Sigmoid colon (tissue), 7 donors: ENCODE measurements around the gene KNG1. TPM values are rescaled to one million over a fixed set of nuclear protein-coding genes. Genes with fewer than 3 reads are reported as not detected.

Experiments
- DNase-seq: peaks from one replicate; pipeline ENCODE4 v3.0.0-alpha.2; 2019
- H3K27ac ChIP-seq, 4 donors: fragments of 200-600 bp; sonication (generic); one replicate each; pipeline ENCODE4 v1.5.1; 2016 to 2019; ENCODE audit warnings: mild to moderate bottlenecking in 1 of 4
- H3K27me3 ChIP-seq, 3 donors: fragments of 200-600 bp; sonication (generic); one replicate each; pipeline ENCODE4 v1.5.1; 2019; ENCODE audit warnings: mild to moderate bottlenecking in 1 of 3
- H3K36me3 ChIP-seq, 4 donors: fragments of 200-600 bp; sonication (generic); one replicate each; pipeline ENCODE4 v1.5.1; 2016 to 2019
- H3K4me1 ChIP-seq, 4 donors: fragments of 200-600 bp; sonication (generic); one replicate each; pipeline ENCODE4 v1.5.1; 2017 to 2019
- H3K4me3 ChIP-seq, 4 donors: fragments of 200-600 bp; sonication (generic); one replicate each; pipeline ENCODE4 v1.5.1; 2017 to 2019; ENCODE audit warnings: mild to moderate bottlenecking in 2 of 4, moderate library complexity in 1 of 4
- H3K9me3 ChIP-seq, 4 donors: fragments of 200-600 bp in 3 of 4; sonication (generic) in 3 of 4; one replicate each; pipeline versions ENCODE4 v1.5.1 to v1.6.1; 2013 to 2019
- EP300 ChIP-seq, 4 donors: sonication (generic); formaldehyde crosslinking; IDR thresholded peaks; one replicate each; pipeline ENCODE4 v1.6.1; 2017; ENCODE audit warnings: antibody characterized with exemption in 4 of 4
- POLR2A ChIP-seq, 2 donors: fragments of 450-650 bp; IDR thresholded peaks; one replicate each; pipeline ENCODE4 v1.6.1; 2016; ENCODE audit warnings: antibody characterized with exemption in 2 of 2, mild to moderate bottlenecking in 2 of 2, moderate library complexity in 2 of 2
- POLR2AphosphoS5 ChIP-seq, 4 donors: sonication (generic); formaldehyde crosslinking; IDR thresholded peaks; one replicate each; pipeline ENCODE4 v1.6.1; 2017; ENCODE audit warnings: antibody characterized with exemption in 4 of 4
- WGBS, 2 donors: extraction: QIAGEN DNeasy Blood & Tissue Kit; methylation state at CpG; one replicate each; pipeline ENCODE4 v1.1.7; 2013; 5-methylcytosine and 5-hydroxymethylcytosine counted together
- intact Hi-C: fragments of 100-400 bp; cut with DNase I; formaldehyde crosslinking; loops from one replicate; pipeline ENCODE4 v1.15.1; 2023
- polyA plus RNA-seq, 3 donors: library from polyadenylated mRNA; stranded (reverse); fragments of 200-250 nt; gene quantifications; one replicate each; pipeline ENCODE4 v1.2.3, GENCODE V29; 2013
- total RNA-seq, 4 donors: library from RNA; depleted of rRNA; stranded (reverse); fragments of >200 nt; gene quantifications; one replicate each; pipeline ENCODE4 v1.1.0, GENCODE V29; 2016
- TF ChIP-seq, protein P1 (sequence below), 4 experiments: fragments of 450-650 bp in 3 of 4; fragments of 200-600 bp in 1 of 4; IDR thresholded peaks; one replicate each; pipeline ENCODE4 v1.5.1; 2016 to 2019; ENCODE audit warnings: antibody characterized with exemption in 4 of 4, mild to moderate bottlenecking in 3 of 4, moderate library complexity in 2 of 4
- donor health status: healthy with polysubstance abuse.
- donor health status: Bipolar disorder and iron deficiency.
- donor health status: healthy.

KNG1 gene
- total RNA-seq (not detected), polyA plus RNA-seq (1 to 10 TPM in 1 of 3 donors, under 1 TPM in 1, not detected in 1; 0.35 to 1.2 TPM)

- no peak for DNase-seq
- 27 to 62% methylated on average over 3 of the region's 3 CpGs for WGBS, 2 donors
Observed at GRCh38 chr3:186717039-186717457, at the start of gene KNG1. KNG1 (plus strand) TSS chr3:186717359; CDS start chr3:186717543, 184 bp downstream.

DNA sequence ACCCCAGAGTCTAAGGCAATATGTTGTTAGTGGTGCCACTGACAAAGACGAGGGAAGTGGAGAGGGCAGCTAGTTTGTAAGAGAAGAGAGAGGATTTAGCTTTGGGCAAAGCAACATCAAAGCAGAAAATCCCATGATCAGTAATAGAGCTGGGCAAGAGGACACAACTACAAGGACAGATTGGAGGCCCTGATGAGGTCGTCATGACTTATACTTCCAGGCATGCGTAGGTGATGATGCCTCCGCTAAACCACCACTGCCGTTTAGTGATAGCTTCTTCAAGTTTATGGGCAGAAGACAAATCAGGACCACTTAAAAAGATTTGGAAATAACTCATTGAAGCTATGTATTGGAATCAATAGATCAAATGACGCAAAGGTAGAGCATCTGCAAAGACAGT is 48.7 kb upstream of the KNG1 start:
- no peaks in the 10 kb centered on the region for H3K4me1 ChIP-seq

More at GRCh38 chr3:186717039-186717457, at the start of gene KNG1:
- no peak within 1 kb of the TSS for H3K27ac ChIP-seq
- H3K4me3 ChIP-seq: no peak within 1 kb of the TSS
- H3K27me3 ChIP-seq: no peaks in the 10 kb centered on the region
- no peaks in the 10 kb centered on the region for H3K9me3 ChIP-seq
- H3K4me1 ChIP-seq: no peaks in the 10 kb centered on the region
- intact Hi-C loops: no loop called here
- H3K36me3 ChIP-seq: no peaks in the 10 kb centered on the region
- TF ChIP-seq EP300 (IDR thresholded peaks at IDR 0.05) (no peak), POLR2A (IDR thresholded peaks at IDR 0.05) (no peak), POLR2AphosphoS5 (IDR thresholded peaks at IDR 0.05) (no peak)
- TF ChIP-seq, protein P1, sequence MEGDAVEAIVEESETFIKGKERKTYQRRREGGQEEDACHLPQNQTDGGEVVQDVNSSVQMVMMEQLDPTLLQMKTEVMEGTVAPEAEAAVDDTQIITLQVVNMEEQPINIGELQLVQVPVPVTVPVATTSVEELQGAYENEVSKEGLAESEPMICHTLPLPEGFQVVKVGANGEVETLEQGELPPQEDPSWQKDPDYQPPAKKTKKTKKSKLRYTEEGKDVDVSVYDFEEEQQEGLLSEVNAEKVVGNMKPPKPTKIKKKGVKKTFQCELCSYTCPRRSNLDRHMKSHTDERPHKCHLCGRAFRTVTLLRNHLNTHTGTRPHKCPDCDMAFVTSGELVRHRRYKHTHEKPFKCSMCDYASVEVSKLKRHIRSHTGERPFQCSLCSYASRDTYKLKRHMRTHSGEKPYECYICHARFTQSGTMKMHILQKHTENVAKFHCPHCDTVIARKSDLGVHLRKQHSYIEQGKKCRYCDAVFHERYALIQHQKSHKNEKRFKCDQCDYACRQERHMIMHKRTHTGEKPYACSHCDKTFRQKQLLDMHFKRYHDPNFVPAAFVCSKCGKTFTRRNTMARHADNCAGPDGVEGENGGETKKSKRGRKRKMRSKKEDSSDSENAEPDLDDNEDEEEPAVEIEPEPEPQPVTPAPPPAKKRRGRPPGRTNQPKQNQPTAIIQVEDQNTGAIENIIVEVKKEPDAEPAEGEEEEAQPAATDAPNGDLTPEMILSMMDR (IDR thresholded peaks at IDR 0.05): no peak

GRCh38 chr3:186669378-186670084 is 47.6 kb upstream of the KNG1 start:
- no peak for TF ChIP-seq EP300 (IDR thresholded peaks at IDR 0.05)
- TF ChIP-seq POLR2AphosphoS5 (IDR thresholded peaks at IDR 0.05): no peak
- no peak for TF ChIP-seq POLR2A (IDR thresholded peaks at IDR 0.05)
- WGBS, 2 donors: 89 to 90% methylated on average over 2 of the region's 2 CpGs
- intact Hi-C loops: no loop called here
- Histone ChIP-seq H3K9me3 (no peaks in the 10 kb centered on the region), H3K4me3 (no peak overlapping the region), H3K36me3 (no peaks in the 10 kb centered on the region), H3K27me3 (peaks cover 0 to 8% (median 0%) of the 10 kb centered on the region in 3 donors), H3K4me1 (no peaks in the 10 kb centered on the region), H3K27ac (no peak overlapping the region)
- DNase-seq: no peak

More for the DNA sequence above, 48.7 kb upstream of the KNG1 start:
- DNase-seq: no peak
- H3K27me3 ChIP-seq: peaks cover 0 to 12% (median 0%) of the 10 kb centered on the region in 3 donors
- no peak overlapping the region for H3K27ac ChIP-seq
- no peak overlapping the region for H3K4me3 ChIP-seq
- WGBS, 2 donors: 76 to 79% methylated on average over 6 of the region's 6 CpGs
- H3K9me3 ChIP-seq: no peaks in the 10 kb centered on the region
- no peaks in the 10 kb centered on the region for H3K36me3 ChIP-seq
- intact Hi-C loops: no loop called here
- no peak for TF ChIP-seq EP300 (IDR thresholded peaks at IDR 0.05)
- no peak for TF ChIP-seq POLR2AphosphoS5 (IDR thresholded peaks at IDR 0.05)
- TF ChIP-seq, protein P1 (IDR thresholded peaks at IDR 0.05): no peak
- no peak for TF ChIP-seq POLR2A (IDR thresholded peaks at IDR 0.05)

GRCh38 chr3:186670155-186670554 is 47.0 kb upstream of the KNG1 start:
- no peak overlapping the region for H3K27ac ChIP-seq
- H3K36me3 ChIP-seq: no peaks in the 10 kb centered on the region
- no peak overlapping the region for H3K4me3 ChIP-seq
- H3K9me3 ChIP-seq: no peaks in the 10 kb centered on the region
- intact Hi-C loops: no loop called here
- TF ChIP-seq POLR2AphosphoS5 (IDR thresholded peaks at IDR 0.05): no peak
- TF ChIP-seq, protein P1 (IDR thresholded peaks at IDR 0.05): no peak
- no peaks in the 10 kb centered on the region for H3K4me1 ChIP-seq
- no peak for DNase-seq
- peaks cover 0 to 3% (median 0%) of the 10 kb centered on the region in 3 donors for H3K27me3 ChIP-seq

DNA sequence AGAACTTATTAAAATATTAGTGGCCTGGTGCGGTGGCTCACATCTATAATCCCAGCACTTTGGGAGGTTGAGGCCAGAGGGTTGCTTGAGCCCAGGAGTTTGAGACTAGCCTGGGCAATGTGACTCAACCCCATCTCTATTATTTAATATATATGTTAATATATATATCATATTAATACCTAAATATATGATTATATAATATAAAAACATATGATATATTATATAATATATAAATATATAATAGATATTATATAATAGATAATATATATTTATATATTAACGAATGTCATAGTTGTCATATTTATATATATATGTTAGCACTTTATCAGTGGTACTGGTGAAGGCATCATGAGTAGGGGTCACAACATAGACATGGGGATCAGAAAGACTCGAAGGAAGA is 46.1 kb upstream of the KNG1 start:
- Histone ChIP-seq H3K36me3 (no peaks in the 10 kb centered on the region), H3K27me3 (no peaks in the 10 kb centered on the region), H3K4me3 (no peak overlapping the region), H3K9me3 (no peaks in the 10 kb centered on the region), H3K4me1 (no peaks in the 10 kb centered on the region), H3K27ac (no peak overlapping the region)
- intact Hi-C loops: no loop called here
- WGBS, 2 donors: 91% methylated on average over 3 of the region's 3 CpGs
- DNase-seq: no peak
- TF ChIP-seq EP300 (IDR thresholded peaks at IDR 0.05) (no peak), POLR2A (IDR thresholded peaks at IDR 0.05) (no peak), POLR2AphosphoS5 (IDR thresholded peaks at IDR 0.05) (no peak)
